HG02938 (cell line): Measurements from ENCODE around the gene CCHCR1.
"Not testable (repeated sequence)": the region's sequence is repeated elsewhere in the genome, so short reads cannot be mapped to it uniquely, and the experiment has no call there.

Source experiments
- ATAC-seq: cut with Tn5 transposase; IDR thresholded peaks from one replicate; pipeline ENCODE4 v1.9.1; 2021; ENCODE audit warnings: mild to moderate bottlenecking, moderate library complexity; ENCODE audit not compliant: unreplicated experiment

The CCHCR1 gene

GRCh38 chr6:31183287-31183686, 25.7 kb upstream of the CCHCR1 start:
- not testable (repeated sequence) for ATAC-seq

GRCh38 chr6:31180500-31180899, 22.9 kb upstream of the CCHCR1 start:
- no peak for ATAC-seq

GRCh38 chr6:31179896-31180295, 22.3 kb upstream of the CCHCR1 start:
- no peak for ATAC-seq

GRCh38 chr6:31179042-31179386, 21.4 kb upstream of the CCHCR1 start:
- no peak for ATAC-seq

GRCh38 chr6:31178143-31179041, 20.8 kb upstream of the CCHCR1 start:
- no peak for ATAC-seq

- no peak for ATAC-seq
Measured at GRCh38 chr6:31175971-31176370, 18.4 kb upstream of the CCHCR1 start.

- no peak for ATAC-seq
Measured at GRCh38 chr6:31174378-31174777, 16.8 kb upstream of the CCHCR1 start.

GRCh38 chr6:31173406-31173805, 15.8 kb upstream of the CCHCR1 start:
- no peak for ATAC-seq

GRCh38 chr6:31172973-31173384, 15.4 kb upstream of the CCHCR1 start:
- no peak for ATAC-seq

- ATAC-seq = no peak
Measured at GRCh38 chr6:31171931-31172905, 14.6 kb upstream of the CCHCR1 start.

- no peak for ATAC-seq
Measured at GRCh38 chr6:31170987-31171671, 13.5 kb upstream of the CCHCR1 start.

GRCh38 chr6:31170600-31170881, 12.9 kb upstream of the CCHCR1 start, which contains the start of gene POU5F1:
Gene POU5F1 (minus strand): TSS chr6:31170682. CDS start chr6:31170620, 62 bp downstream.
- ATAC-seq = no peak

- not testable (repeated sequence) for ATAC-seq
Measured at GRCh38 chr6:31169858-31170599, 12.4 kb upstream of the CCHCR1 start.

GRCh38 chr6:31169123-31169857, 11.7 kb upstream of the CCHCR1 start:
- ATAC-seq = no peak

GRCh38 chr6:31168606-31169005, 11.0 kb upstream of the CCHCR1 start:
- ATAC-seq = no peak

- no peak for ATAC-seq
Measured at GRCh38 chr6:31165986-31166385, 8.4 kb upstream of the CCHCR1 start.

GRCh38 chr6:31165064-31165832, 7.6 kb upstream of the CCHCR1 start:
- not testable (repeated sequence) for ATAC-seq

- ATAC-seq = not testable (repeated sequence)
Measured at GRCh38 chr6:31164475-31165063, 7.0 kb upstream of the CCHCR1 start.

- no peak for ATAC-seq
Measured at GRCh38 chr6:31163922-31164321, 6.3 kb upstream of the CCHCR1 start.
